Measurements from ENCODE around the gene SLC12A9.
A peak's percentile ranks its signal among the peaks of the same experiment; 100 is the strongest.
"Not testable (repeated sequence)": the region's sequence is repeated elsewhere in the genome, so short reads cannot be mapped to it uniquely, and the experiment has no call there.

Gene SLC12A9

GRCh38 chr7:100826514-100827329 lies 25.8 kb upstream of the SLC12A9 start:
- peak in 1 of 2 experiments; percentile 16 for DNase-seq

- peak; percentile 86 for DNase-seq
Observed at GRCh38 chr7:100827330-100828226, 24.9 kb upstream of the SLC12A9 start, which contains the start of gene EPHB4. TSS of gene EPHB4 (minus strand) at chr7:100827523. CDS start at chr7:100827030, 493 bp downstream.

- DNase-seq = no peak
Observed at GRCh38 chr7:100829150-100829716, 23.3 kb upstream of the SLC12A9 start.

GRCh38 chr7:100830396-100830795 lies 22.1 kb upstream of the SLC12A9 start:
- no peak for DNase-seq

- no peak for DNase-seq
Observed at GRCh38 chr7:100832281-100832633, 20.3 kb upstream of the SLC12A9 start.

- peak in 1 of 2 experiments; percentile 9 for DNase-seq
Observed at GRCh38 chr7:100835903-100836811, 16.4 kb upstream of the SLC12A9 start.

- no peak for DNase-seq
Observed at GRCh38 chr7:100836812-100837098, 15.8 kb upstream of the SLC12A9 start.

GRCh38 chr7:100837099-100837836 lies 15.2 kb upstream of the SLC12A9 start:
- DNase-seq = peak; percentile 56 to 65

GRCh38 chr7:100839361-100839760 lies 13.2 kb upstream of the SLC12A9 start:
- DNase-seq = no peak

- DNase-seq = no peak
Observed at GRCh38 chr7:100840470-100841100, 11.9 kb upstream of the SLC12A9 start.

- no peak for DNase-seq
Observed at GRCh38 chr7:100847360-100847759, 5.2 kb upstream of the SLC12A9 start.

GRCh38 chr7:100854146-100854895 lies 1.8 kb downstream of the SLC12A9 start:
- DNase-seq = no peak

- not testable (repeated sequence) for DNase-seq
Observed at GRCh38 chr7:100854899-100855298, 2.4 kb downstream of the SLC12A9 start.

- no peak for DNase-seq
Observed at GRCh38 chr7:100855515-100855914, 3.0 kb downstream of the SLC12A9 start.

- DNase-seq = no peak
Observed at GRCh38 chr7:100856871-100857282, 4.4 kb downstream of the SLC12A9 start.

- DNase-seq = no peak
Observed at GRCh38 chr7:100859856-100860255, 7.3 kb downstream of the SLC12A9 start.

- DNase-seq = no peak
Observed at GRCh38 chr7:100860702-100861615, 8.4 kb downstream of the SLC12A9 start.

- DNase-seq = no peak
Observed at GRCh38 chr7:100861616-100861985, 9.1 kb downstream of the SLC12A9 start.

GRCh38 chr7:100863406-100863950 lies 11.0 kb downstream of the SLC12A9 start:
- no peak for DNase-seq

All from Kasumi-1 (cell line).